ENCODE results near the gene PRKAA1. TPM values are rescaled to one million over a fixed set of nuclear protein-coding genes. Genes with fewer than 3 reads are reported as not detected.

Gene PRKAA1
- total RNA-seq, 1 experiment from 2014 or later, result 28.8 TPM

- Histone ChIP-seq H4K91ac (ENCODE audit: insufficient read length, low read depth, low read length) (no peak overlapping the region), H4K5ac (ENCODE audit: insufficient read length, low read depth, low read length) (no peak overlapping the region), H2BK20ac (ENCODE audit: low read depth, low read length, poor library complexity, severe bottlenecking) (no peak overlapping the region), H3K4me2 (ENCODE audit: insufficient read depth, insufficient read length, low read length) (no peak overlapping the region), H3K56ac (ENCODE audit: insufficient read length, low read depth, low read length) (no peak overlapping the region), H3K27me3 (ENCODE audit: insufficient read depth, low read length) (no peaks in the 10 kb centered on the region), H3K4ac (ENCODE audit: low read depth, low read length) (no peak overlapping the region), H3K9me3 (ENCODE audit: control insufficient read depth, low read depth, low read length) (no peaks in the 10 kb centered on the region), H3K79me1 (ENCODE audit: insufficient read depth, low read depth, low read length, poor library complexity, severe bottlenecking) (no peaks in the 10 kb centered on the region), H2BK120ac (ENCODE audit: low read depth, low read length, poor library complexity, severe bottlenecking) (no peak overlapping the region), H4K20me1 (ENCODE audit: control insufficient read depth, insufficient read depth, insufficient read length) (no peaks in the 10 kb centered on the region), H3K79me2 (ENCODE audit: insufficient read depth, low read length) (peaks cover 4% of the 10 kb centered on the region; the same call in 1 of the 2 replicates), H3K14ac (ENCODE audit: insufficient read depth, low read length) (no peak overlapping the region), H2AFZ (ENCODE audit: low read length) (no peak overlapping the region), H3T11ph (ENCODE audit: low read length) (no peak overlapping the region), H3K18ac (ENCODE audit: insufficient read length, low read depth, low read length) (no peak overlapping the region), H2BK12ac (ENCODE audit: insufficient read length, low read depth, low read length) (no peak overlapping the region), H2BK5ac (ENCODE audit: insufficient read length, low read length) (no peak overlapping the region), H3K4me1 (ENCODE audit: insufficient read depth, low read length) (no peaks in the 10 kb centered on the region), H3K23me2 (ENCODE audit: insufficient read length, low read depth, low read length, poor library complexity, severe bottlenecking) (peaks cover 7% of the 10 kb centered on the region), H3K27ac (ENCODE audit: insufficient read length, low read depth, low read length) (no peak overlapping the region), H3K9ac (ENCODE audit: extremely low read depth, insufficient read length, low read length) (no peak overlapping the region), H4K8ac (replicated peaks; ENCODE audit: insufficient read length, low read depth, low read length) (no peak overlapping the region), H3K23ac (ENCODE audit: insufficient read length, low read depth, low read length) (no peak overlapping the region), H2BK15ac (ENCODE audit: low read depth, low read length) (no peak overlapping the region), H2AK5ac (ENCODE audit: insufficient read length, low read length) (no peak overlapping the region)
- peaks cover 72 to 80% (median 77%) of the 10 kb centered on the region in 3 experiments for H3K36me3 Mint-ChIP-seq (ENCODE audit: insufficient read depth in 1 of 3, low read depth in 3 of 3)
- H3K4me3 Mint-ChIP-seq, result peak overlapping the region in 1 of 2 experiments; percentile 22; a peak in 4 of 5 replicates
- TF ChIP-seq CTCF (conservative IDR thresholded peaks at IDR 0.05), result no peak
- DNase-seq, result no peak
- peak overlapping the region in 2 of 3 experiments; percentile 17 to 90; a peak in 6 of 7 replicates for H3K27ac Mint-ChIP-seq
- no peaks in the 10 kb centered on the region for H3K27me3 Mint-ChIP-seq (ENCODE audit: low read depth)
- peaks cover 31 to 53% of the 10 kb centered on the region in 2 experiments for H3K4me1 Mint-ChIP-seq
- WGBS (ENCODE audit: extremely low coverage, insufficient read length, low lambda C conversion rate), result no CpG with 5 or more reads among the region's 3 CpGs
- H3K9me3 Mint-ChIP-seq, result no peaks in the 10 kb centered on the region
Observed at GRCh38 chr5:40828690-40829661, 30.8 kb upstream of the PRKAA1 start.
